Mesothelial cell of epicardium (in vitro differentiated cells): ENCODE data around the gene DNAI4. TPM values are rescaled to one million over a fixed set of nuclear protein-coding genes. Genes with fewer than 3 reads are reported as not detected.

ENCODE experiments used
- DNase-seq, 2 experiments: peaks; one replicate each; pipeline ENCODE4 v3.0.0; 2021; ENCODE audit warnings: low spot score in 2 of 2; ENCODE audit not compliant: unreplicated experiment in 2 of 2
- H3K27ac Mint-ChIP-seq: 2 replicates; pipeline ENCODE4 v1.8.0; 2021; ENCODE audit warnings: mixed read lengths
- H3K27me3 Mint-ChIP-seq: 2 replicates; pipeline ENCODE4 v1.8.0; 2021; ENCODE audit warnings: low read depth, mixed read lengths
- H3K36me3 Mint-ChIP-seq: 2 replicates; pipeline ENCODE4 v1.8.0; 2021; ENCODE audit warnings: mixed read lengths
- H3K4me1 Mint-ChIP-seq: 2 replicates; pipeline ENCODE4 v1.8.0; 2021; ENCODE audit warnings: mixed read lengths
- H3K4me3 Mint-ChIP-seq: 2 replicates; pipeline ENCODE4 v1.8.0; 2021; ENCODE audit warnings: mild to moderate bottlenecking, moderate library complexity, mixed read lengths
- H3K9me3 Mint-ChIP-seq: 2 replicates; pipeline ENCODE4 v1.8.0; 2021; ENCODE audit warnings: mixed read lengths
- CTCF ChIP-seq: fragments of 200-600 bp; sonication (generic); IDR thresholded peaks from one replicate; pipeline ENCODE4 v1.5.0; 2021; ENCODE audit warnings: antibody characterized with exemption; ENCODE audit not compliant: unreplicated experiment
- total RNA-seq: library from RNA; stranded (reverse); gene quantifications from 3 replicates; pipeline ENCODE4 v1.2.1, GENCODE V29; 2021

Gene DNAI4
- total RNA-seq, 1 donor from 2014 or later: 9.3 TPM

DNA sequence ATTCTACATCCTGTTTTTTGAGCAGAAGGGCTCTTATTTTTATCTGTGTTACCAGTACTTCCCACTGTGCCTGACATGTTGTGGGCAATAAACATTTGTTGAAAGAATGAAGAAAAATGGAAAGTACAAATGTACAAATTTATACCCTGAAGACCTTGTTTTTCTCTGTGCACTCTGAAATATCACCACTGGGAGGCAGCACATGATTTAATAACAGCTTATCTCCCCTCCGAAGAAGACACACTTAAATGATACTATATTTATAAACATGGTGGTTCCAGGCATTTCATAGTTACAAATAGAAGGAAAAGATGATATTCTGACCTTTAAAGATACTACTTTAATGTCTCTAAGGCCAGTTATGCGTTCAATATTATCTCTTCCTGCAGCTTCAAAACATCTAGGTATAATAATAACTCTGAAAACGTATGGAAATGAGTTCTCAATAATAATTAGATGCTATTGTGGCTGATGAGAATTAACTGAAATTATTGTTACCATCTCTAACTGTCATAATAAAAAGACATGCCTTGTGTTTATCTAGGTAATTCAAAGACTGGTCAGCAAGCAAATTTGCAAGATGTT lies 159.6 kb downstream of the DNAI4 start:
- TF ChIP-seq CTCF: peak; percentile 73
- no peaks in the 10 kb centered on the region for H3K4me1 Mint-ChIP-seq
- H3K36me3 Mint-ChIP-seq: no peaks in the 10 kb centered on the region
- no peaks in the 10 kb centered on the region for H3K27me3 Mint-ChIP-seq
- DNase-seq: peak in 1 of 2 experiments; percentile 42
- H3K4me3 Mint-ChIP-seq: no peak overlapping the region
- H3K9me3 Mint-ChIP-seq: peaks cover 13% of the 10 kb centered on the region
- H3K27ac Mint-ChIP-seq: no peak overlapping the region

Other genes with a start within 250 kb of the DNAI4 start
- 0.36 to 0.71 TPM (median 0.67 TPM) in 3 replicates for gene DYNLT5, start 172.4 kb downstream of the DNAI4 start, total RNA-seq
- gene INSL5, start 123.6 kb downstream of the DNAI4 start, total RNA-seq: not detected in 3 replicates
- 34.3 to 39.9 TPM (median 36.5 TPM) in 3 replicates for gene MIER1, start 134 bp upstream of the DNAI4 start, total RNA-seq
- 15.2 to 15.5 TPM (median 15.3 TPM) in 3 replicates for gene SLC35D1, start 129.3 kb upstream of the DNAI4 start, total RNA-seq
- 0.22 to 0.23 TPM in 2 of 3 replicates, not detected in the other for gene C1orf141, start 210.1 kb upstream of the DNAI4 start, total RNA-seq
- 0.09 TPM in 1 of 3 replicates, not detected in the others for gene IL23R, start 241.6 kb upstream of the DNAI4 start, total RNA-seq